Nephron (organoid): ENCODE measurements around the gene TMEM271.

Experiments used
- H3K27ac Mint-ChIP-seq, 3 experiments: 2 replicates each; pipeline ENCODE4 v1.8.0; 2020; ENCODE audit warnings: mixed read lengths in 3 of 3, mild to moderate bottlenecking in 2 of 3, moderate library complexity in 1 of 3
- H3K27me3 Mint-ChIP-seq: 2 replicates; pipeline ENCODE4 v1.8.0; 2021; ENCODE audit warnings: low read depth, mild to moderate bottlenecking, moderate library complexity, mixed read lengths
- H3K36me3 Mint-ChIP-seq: 2 replicates; pipeline ENCODE4 v1.8.0; 2020; ENCODE audit warnings: low read depth, mixed read lengths
- H3K4me1 Mint-ChIP-seq: 2 replicates; pipeline ENCODE4 v1.8.0; 2020; ENCODE audit warnings: mixed read lengths
- H3K4me3 Mint-ChIP-seq, 3 experiments: 2 replicates each; pipeline ENCODE4 v1.8.0; 2020; ENCODE audit warnings: mild to moderate bottlenecking in 3 of 3, mixed read lengths in 3 of 3, moderate library complexity in 2 of 3
- H3K9me3 Mint-ChIP-seq: 2 replicates; pipeline ENCODE4 v1.8.0; 2020; ENCODE audit warnings: mixed read lengths
- CTCF ChIP-seq, 3 experiments: fragments of 200-600 bp; sonication (generic); IDR thresholded peaks; one replicate each; pipeline ENCODE4 v1.5.0; 2021; ENCODE audit warnings: antibody characterized with exemption in 3 of 3; ENCODE audit not compliant: unreplicated experiment in 3 of 3

The TMEM271 gene

GRCh38 chr4:587671-588350 is 11.7 kb upstream of the TMEM271 start:
- Mint-ChIP-seq H3K36me3 (no peaks in the 10 kb centered on the region), H3K4me3 (no peak overlapping the region), H3K27me3 (peaks cover 44% of the 10 kb centered on the region), H3K4me1 (no peaks in the 10 kb centered on the region), H3K9me3 (peaks cover 11% of the 10 kb centered on the region), H3K27ac (no peak overlapping the region)
- TF ChIP-seq CTCF (IDR thresholded peaks at IDR 0.05; ENCODE audit: unreplicated experiment in 3 of 3): no peak

- Mint-ChIP-seq H3K9me3 (peaks cover 10% of the 10 kb centered on the region), H3K27me3 (peaks cover 72% of the 10 kb centered on the region), H3K36me3 (no peaks in the 10 kb centered on the region), H3K4me1 (no peaks in the 10 kb centered on the region), H3K27ac (no peak overlapping the region), H3K4me3 (no peak overlapping the region)
- no peak for TF ChIP-seq CTCF (IDR thresholded peaks at IDR 0.05; ENCODE audit: unreplicated experiment in 3 of 3)
Measured at GRCh38 chr4:583820-584219, 7.7 kb upstream of the TMEM271 start.

GRCh38 chr4:581753-582361 is 5.8 kb upstream of the TMEM271 start:
- Mint-ChIP-seq H3K36me3 (no peaks in the 10 kb centered on the region), H3K27ac (no peak overlapping the region), H3K9me3 (peaks cover 6% of the 10 kb centered on the region), H3K4me3 (no peak overlapping the region), H3K4me1 (peaks cover 10% of the 10 kb centered on the region), H3K27me3 (peaks cover 79% of the 10 kb centered on the region)
- TF ChIP-seq CTCF (IDR thresholded peaks at IDR 0.05; ENCODE audit: unreplicated experiment in 3 of 3): no peak

GRCh38 chr4:581181-581580 is 5.1 kb upstream of the TMEM271 start:
- H3K4me3 Mint-ChIP-seq: no peak overlapping the region
- peaks cover 11% of the 10 kb centered on the region for H3K4me1 Mint-ChIP-seq
- H3K9me3 Mint-ChIP-seq: peaks cover 6% of the 10 kb centered on the region
- H3K27ac Mint-ChIP-seq: no peak overlapping the region
- peaks cover 75% of the 10 kb centered on the region for H3K27me3 Mint-ChIP-seq
- TF ChIP-seq CTCF (IDR thresholded peaks at IDR 0.05; ENCODE audit: unreplicated experiment in 3 of 3): no peak
- no peaks in the 10 kb centered on the region for H3K36me3 Mint-ChIP-seq

- peaks cover 72% of the 10 kb centered on the region for H3K27me3 Mint-ChIP-seq
- H3K9me3 Mint-ChIP-seq: peaks cover 6% of the 10 kb centered on the region
- no peak for TF ChIP-seq CTCF (IDR thresholded peaks at IDR 0.05; ENCODE audit: unreplicated experiment in 3 of 3)
- no peak overlapping the region for H3K27ac Mint-ChIP-seq
- H3K4me1 Mint-ChIP-seq: peaks cover 11% of the 10 kb centered on the region
- H3K4me3 Mint-ChIP-seq: no peak overlapping the region
- H3K36me3 Mint-ChIP-seq: no peaks in the 10 kb centered on the region
Measured at GRCh38 chr4:579543-580175, 3.6 kb upstream of the TMEM271 start.
